GM19328 (cell line): ENCODE measurements around the gene XIAP.
"Not testable (repeated sequence)": the region's sequence is repeated elsewhere in the genome, so short reads cannot be mapped to it uniquely, and the experiment has no call there.

Experiments used
- ATAC-seq: cut with Tn5 transposase; IDR thresholded peaks from one replicate; pipeline ENCODE4 v1.9.1; 2021; ENCODE audit warnings: mild to moderate bottlenecking, moderate library complexity; ENCODE audit not compliant: unreplicated experiment

The XIAP gene

GRCh38 chrX:123859846-123860838, at the start of gene XIAP:
Gene XIAP, plus strand, starts transcription at chrX:123860053. Its CDS starts 25,610 bp downstream, at chrX:123885663.
- ATAC-seq, result peak; percentile 72

- no peak for ATAC-seq
These were observed 45.5 kb upstream of the XIAP start for GRCh38 chrX:123814343-123814742.

GRCh38 chrX:123814934-123815394, 44.9 kb upstream of the XIAP start:
- ATAC-seq, result not testable (repeated sequence)

GRCh38 chrX:123817288-123817894, 42.5 kb upstream of the XIAP start:
- ATAC-seq, result no peak

GRCh38 chrX:123818243-123818642, 41.6 kb upstream of the XIAP start:
- ATAC-seq, result no peak

DNA sequence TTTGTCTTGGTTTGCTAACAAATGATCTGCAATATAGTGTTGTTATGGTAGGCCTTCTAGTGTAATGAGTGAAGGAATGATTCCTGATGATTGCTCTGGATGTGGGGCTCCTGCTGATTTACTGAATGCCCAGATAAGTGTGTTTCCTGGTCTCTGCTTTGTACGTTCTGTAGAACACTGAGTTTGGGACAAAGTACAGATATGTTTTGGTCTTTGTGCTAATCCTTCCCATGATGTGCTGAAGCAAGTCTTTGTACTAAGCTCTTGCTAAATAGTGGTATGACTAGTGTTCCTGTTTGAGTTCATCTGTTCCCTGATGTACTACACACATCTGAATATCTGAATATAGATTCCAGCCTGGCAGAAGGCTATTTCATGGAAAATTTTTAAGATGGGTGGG, 36.9 kb upstream of the XIAP start:
- no peak for ATAC-seq

DNA sequence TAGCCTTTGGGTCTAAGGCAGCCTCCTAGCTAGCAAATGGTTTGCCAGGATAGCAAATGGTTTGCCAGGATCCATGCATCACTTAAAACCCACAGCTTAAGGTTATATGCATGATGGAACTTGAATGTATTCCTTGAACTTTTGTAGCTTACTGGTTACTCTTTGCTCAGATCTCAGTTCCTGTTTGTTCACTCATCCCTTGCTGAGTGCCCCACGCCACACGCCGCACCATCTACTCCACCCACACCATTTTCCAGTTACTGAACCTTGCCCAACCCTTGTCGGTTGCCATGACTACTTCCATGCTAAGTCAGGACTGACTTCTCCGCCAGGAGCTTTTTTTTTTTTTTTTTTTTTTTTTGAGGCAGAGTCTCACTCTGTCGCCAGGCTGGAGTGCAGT, 29.5 kb upstream of the XIAP start:
- ATAC-seq, result peak; percentile 81

- ATAC-seq, result peak; percentile 66
These were observed 26.5 kb upstream of the XIAP start for GRCh38 chrX:123833387-123833786.

DNA sequence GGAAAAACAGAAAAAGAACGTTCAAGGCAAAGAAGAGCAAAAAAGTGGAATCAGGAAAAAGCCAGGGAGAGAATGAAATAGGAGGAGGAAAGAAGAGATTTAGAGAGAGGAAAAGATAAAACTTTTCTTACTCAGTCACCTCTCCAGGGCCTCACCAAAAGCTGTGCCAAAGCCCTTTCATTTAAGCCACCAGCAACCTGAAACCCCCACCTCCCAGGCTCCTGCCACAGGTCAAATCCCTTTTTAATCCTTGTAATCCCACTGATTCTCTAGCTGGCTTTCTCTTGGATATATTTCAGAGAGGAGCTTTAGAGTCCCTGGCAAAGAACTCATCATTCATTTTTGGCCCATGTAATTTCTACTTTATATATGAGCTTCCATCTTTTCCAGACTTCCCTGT, 25.7 kb upstream of the XIAP start:
- ATAC-seq, result no peak

- no peak for ATAC-seq
These were observed 24.0 kb upstream of the XIAP start for GRCh38 chrX:123835661-123836371.

DNA sequence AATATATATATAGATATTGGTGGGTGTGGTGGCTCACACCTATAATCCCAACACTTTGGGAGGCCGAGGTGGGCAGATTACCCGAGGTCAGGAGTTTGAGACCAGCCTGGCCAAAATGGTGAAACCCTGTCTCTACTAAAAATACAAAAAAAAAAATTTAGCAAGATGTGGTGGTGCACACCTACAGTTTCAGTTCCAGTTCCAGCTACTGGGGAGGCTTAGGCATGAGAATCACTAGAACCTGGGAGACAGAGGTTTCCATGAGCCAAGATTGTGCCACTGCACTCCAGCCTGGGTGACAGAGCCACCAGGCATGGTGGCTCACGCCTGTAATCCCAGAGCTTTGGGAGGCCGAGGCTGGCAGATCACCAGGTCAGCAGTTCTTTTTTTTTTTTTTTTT, 14.7 kb upstream of the XIAP start:
- ATAC-seq, result not testable (repeated sequence)

DNA sequence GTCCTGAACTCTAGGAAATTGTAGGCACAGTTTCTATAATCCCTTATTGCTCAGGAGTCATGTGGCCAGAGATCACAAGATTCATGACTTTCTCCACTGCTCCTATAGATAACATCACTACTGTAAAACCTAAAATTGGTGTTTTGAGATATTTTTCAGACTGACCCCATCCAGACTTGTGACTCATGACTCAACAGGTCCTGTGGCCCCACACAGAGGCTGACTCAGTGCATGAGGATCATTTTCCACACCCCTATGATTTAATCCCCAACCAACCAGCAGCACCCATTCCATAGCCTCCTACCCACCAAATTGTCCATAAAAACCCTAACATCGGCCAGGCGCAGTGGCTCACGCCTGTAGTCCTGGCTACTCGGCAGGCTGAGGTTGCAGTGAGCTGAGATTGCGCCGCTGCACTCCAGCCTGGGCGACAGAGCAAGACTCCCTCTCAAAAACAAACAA, 13.2 kb upstream of the XIAP start:
- no peak for ATAC-seq

- no peak for ATAC-seq
These were observed 12.8 kb upstream of the XIAP start for GRCh38 chrX:123847056-123847455.

DNA sequence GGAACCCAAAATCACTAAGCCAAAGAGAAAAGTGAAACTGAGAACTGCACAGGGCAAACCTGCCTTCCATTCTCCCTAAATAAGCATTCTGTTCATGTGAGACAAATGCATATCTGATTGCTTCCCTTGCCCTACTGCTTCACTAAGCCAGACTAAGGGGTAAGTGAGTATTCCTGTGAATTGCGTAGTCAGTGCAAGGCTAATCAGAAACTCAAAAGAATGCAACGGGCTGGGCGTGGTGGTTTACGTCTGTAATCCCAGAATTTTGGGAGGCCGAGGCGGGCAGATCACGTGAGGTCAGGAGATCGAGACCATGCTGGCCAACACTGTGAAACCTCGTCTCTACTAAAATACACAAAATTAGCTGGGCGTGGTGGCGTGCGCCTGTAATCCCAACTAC, 10.8 kb upstream of the XIAP start:
- no peak for ATAC-seq

DNA sequence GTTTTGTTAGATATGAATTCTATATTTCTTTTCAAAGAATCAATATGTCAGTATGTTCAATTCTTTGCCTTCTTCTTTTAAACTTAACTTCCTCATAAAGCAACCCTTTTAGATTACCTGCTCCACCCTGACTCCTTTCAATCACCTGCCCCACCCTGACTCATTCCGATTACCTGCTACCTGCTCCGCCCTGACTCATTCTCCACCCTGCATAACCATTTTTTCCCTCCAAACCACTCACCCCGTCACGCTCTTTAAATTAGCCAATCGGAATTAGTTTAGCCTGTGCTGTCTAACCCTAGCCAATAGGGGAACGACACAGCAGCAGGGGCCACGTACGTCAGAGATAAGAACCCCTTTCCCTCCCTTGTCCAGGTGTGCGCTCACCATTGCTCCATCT, 9.9 kb upstream of the XIAP start:
- not testable (repeated sequence) for ATAC-seq

DNA sequence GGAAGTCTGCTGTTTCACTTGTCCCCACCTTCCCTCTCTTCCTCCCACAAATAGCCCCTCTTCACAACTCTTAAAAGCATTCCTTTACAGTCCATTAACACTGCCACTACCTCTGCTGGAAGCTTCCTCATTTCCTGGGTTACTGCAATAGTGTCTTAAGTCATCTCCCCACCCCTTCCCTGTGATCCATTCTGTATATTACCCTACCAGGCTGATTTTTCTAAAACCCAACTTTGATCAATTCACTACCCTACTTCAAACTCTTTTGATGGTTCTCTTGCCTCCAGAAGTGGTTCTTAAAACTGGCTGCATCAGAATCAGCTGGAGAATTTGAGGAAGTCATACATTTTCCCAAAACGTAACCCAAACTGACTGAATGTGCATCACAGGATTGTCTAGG, 8.8 kb upstream of the XIAP start:
- no peak for ATAC-seq

GRCh38 chrX:123854329-123854728, 5.5 kb upstream of the XIAP start:
- no peak for ATAC-seq

- ATAC-seq, result no peak
These were observed 426 bp upstream of the XIAP start for GRCh38 chrX:123859409-123859845.

DNA sequence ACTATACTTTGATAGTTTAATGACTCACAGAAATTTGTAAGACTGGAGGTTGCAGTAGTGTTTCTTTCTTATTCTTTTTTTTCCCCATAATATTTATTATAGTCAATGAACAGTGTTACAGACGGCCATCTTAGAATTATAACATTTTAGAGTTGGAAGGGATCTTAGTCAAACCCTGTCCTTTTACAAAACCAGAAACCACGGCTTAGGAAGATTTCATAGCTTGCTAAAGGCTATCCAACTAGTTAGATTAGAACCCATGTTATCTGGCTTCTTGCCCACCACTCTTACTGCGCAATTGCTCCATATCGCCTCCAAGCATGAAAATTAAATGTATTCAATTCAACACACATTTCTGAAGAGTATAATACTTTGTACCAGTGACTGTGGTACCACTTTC, 1.1 kb downstream of the XIAP start:
- ATAC-seq, result no peak

GRCh38 chrX:123869488-123869887, 9.6 kb downstream of the XIAP start:
- no peak for ATAC-seq

DNA sequence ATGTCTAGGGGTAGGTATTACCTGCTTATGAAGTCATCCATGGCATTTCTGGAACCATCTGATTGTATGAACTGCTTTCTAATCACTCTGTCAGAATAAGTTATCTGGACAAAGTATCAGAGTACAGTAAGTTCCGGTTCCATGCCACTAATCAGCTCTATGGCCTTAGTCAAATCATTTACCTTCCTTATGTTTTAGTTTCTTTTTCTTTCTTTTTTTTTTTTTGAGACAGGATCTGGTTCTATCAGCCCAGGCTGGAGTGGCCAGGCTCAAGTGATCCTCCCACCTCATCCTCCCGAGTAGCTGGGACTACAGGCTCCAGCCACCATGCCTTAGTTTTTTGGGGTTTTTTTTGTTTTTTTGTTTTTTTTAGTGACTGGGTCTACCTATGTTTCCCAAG, 11.5 kb downstream of the XIAP start:
- no peak for ATAC-seq
